ENCODE data around the gene CAMKK2.

CAMKK2 gene

GRCh38 chr12:121240062-121240420 is 56.5 kb downstream of the CAMKK2 start:
- Histone ChIP-seq H4K20me1 (ENCODE audit: insufficient read depth, low read length, poor library complexity, severe bottlenecking) (no peaks in the 10 kb centered on the region), H3K27me3 (ENCODE audit: insufficient read depth, low read length, poor library complexity, severe bottlenecking) (no peaks in the 10 kb centered on the region), H3K4me3 (ENCODE audit: low read length, poor library complexity, severe bottlenecking) (no peak overlapping the region), H3K9ac (ENCODE audit: low read depth, low read length, poor library complexity, severe bottlenecking) (peak overlapping the region; percentile 76), H3K9me3 (ENCODE audit: insufficient read depth, low read depth, low read length) (no peaks in the 10 kb centered on the region), H3F3A (ENCODE audit: low read depth) (no peaks in the 10 kb centered on the region), H2AFZ (ENCODE audit: low read length) (no peak overlapping the region), H3K9me2 (replicated peaks; ENCODE audit: low read depth, low read length) (no peaks in the 10 kb centered on the region), H3K4me2 (ENCODE audit: low read depth, low read length, poor library complexity, severe bottlenecking) (peak overlapping the region; percentile 80), H3K4me1 (ENCODE audit: insufficient read depth, low read length, poor library complexity, severe bottlenecking) (peaks cover 40% of the 10 kb centered on the region), H3K36me3 (ENCODE audit: insufficient read depth, low read length) (no peaks in the 10 kb centered on the region), H3K79me2 (ENCODE audit: insufficient read depth, low read length) (no peaks in the 10 kb centered on the region)
- TF ChIP-seq EZH2phosphoT487 (IDR thresholded peaks at IDR 0.05; ENCODE audit: borderline replicate concordance), result no peak
- no peak for TF ChIP-seq CTCF (conservative IDR thresholded peaks at IDR 0.05; ENCODE audit: low read length)

GRCh38 chr12:121239351-121240061 is 57.0 kb downstream of the CAMKK2 start:
- no peak for TF ChIP-seq CTCF (conservative IDR thresholded peaks at IDR 0.05; ENCODE audit: low read length)
- TF ChIP-seq EZH2phosphoT487 (IDR thresholded peaks at IDR 0.05; ENCODE audit: borderline replicate concordance), result no peak
- peak overlapping the region; percentile 80 for H3K4me2 ChIP-seq (ENCODE audit: low read depth, low read length, poor library complexity, severe bottlenecking)
- no peaks in the 10 kb centered on the region for H3K27me3 ChIP-seq (ENCODE audit: insufficient read depth, low read length, poor library complexity, severe bottlenecking)
- H3K79me2 ChIP-seq (ENCODE audit: insufficient read depth, low read length), result no peaks in the 10 kb centered on the region
- no peaks in the 10 kb centered on the region for H3K9me2 ChIP-seq (replicated peaks; ENCODE audit: low read depth, low read length)
- peak overlapping the region; percentile 60 for H3K4me3 ChIP-seq (ENCODE audit: low read length, poor library complexity, severe bottlenecking)
- H3K9ac ChIP-seq (ENCODE audit: low read depth, low read length, poor library complexity, severe bottlenecking), result peak overlapping the region; percentile 76
- H3F3A ChIP-seq (ENCODE audit: low read depth), result no peaks in the 10 kb centered on the region
- H3K9me3 ChIP-seq (ENCODE audit: insufficient read depth, low read depth, low read length), result no peaks in the 10 kb centered on the region
- no peaks in the 10 kb centered on the region for H3K36me3 ChIP-seq (ENCODE audit: insufficient read depth, low read length)
- peaks cover 40% of the 10 kb centered on the region for H3K4me1 ChIP-seq (ENCODE audit: insufficient read depth, low read length, poor library complexity, severe bottlenecking)
- no peaks in the 10 kb centered on the region for H4K20me1 ChIP-seq (ENCODE audit: insufficient read depth, low read length, poor library complexity, severe bottlenecking)
- peak overlapping the region; percentile 11; the same call in 1 of the 2 replicates for H2AFZ ChIP-seq (ENCODE audit: low read length)

GRCh38 chr12:121238604-121239350 is 57.7 kb downstream of the CAMKK2 start:
- peaks cover 40% of the 10 kb centered on the region for H3K4me1 ChIP-seq (ENCODE audit: insufficient read depth, low read length, poor library complexity, severe bottlenecking)
- H3K9me2 ChIP-seq (replicated peaks; ENCODE audit: low read depth, low read length), result no peaks in the 10 kb centered on the region
- peak overlapping the region; percentile 64; the same call in 1 of the 2 replicates for H2AFZ ChIP-seq (ENCODE audit: low read length)
- peak overlapping the region; percentile 76 for H3K9ac ChIP-seq (ENCODE audit: low read depth, low read length, poor library complexity, severe bottlenecking)
- peak overlapping the region; percentile 60 for H3K4me3 ChIP-seq (ENCODE audit: low read length, poor library complexity, severe bottlenecking)
- no peaks in the 10 kb centered on the region for H3K27me3 ChIP-seq (ENCODE audit: insufficient read depth, low read length, poor library complexity, severe bottlenecking)
- TF ChIP-seq EZH2phosphoT487 (IDR thresholded peaks at IDR 0.05; ENCODE audit: borderline replicate concordance), result no peak
- no peak for TF ChIP-seq CTCF (conservative IDR thresholded peaks at IDR 0.05; ENCODE audit: low read length)
- peak overlapping the region; percentile 80 for H3K4me2 ChIP-seq (ENCODE audit: low read depth, low read length, poor library complexity, severe bottlenecking)
- H3K9me3 ChIP-seq (ENCODE audit: insufficient read depth, low read depth, low read length), result no peaks in the 10 kb centered on the region
- H4K20me1 ChIP-seq (ENCODE audit: insufficient read depth, low read length, poor library complexity, severe bottlenecking), result no peaks in the 10 kb centered on the region
- no peaks in the 10 kb centered on the region for H3K79me2 ChIP-seq (ENCODE audit: insufficient read depth, low read length)
- H3F3A ChIP-seq (ENCODE audit: low read depth), result no peaks in the 10 kb centered on the region
- H3K36me3 ChIP-seq (ENCODE audit: insufficient read depth, low read length), result no peaks in the 10 kb centered on the region
